NCI-H460 (cell line): ENCODE measurements around the gene CAMKK1. TPM values are rescaled to one million over a fixed set of nuclear protein-coding genes. Genes with fewer than 3 reads are reported as not detected.

ENCODE experiments used
- DNase-seq: peaks from one replicate; pipeline ENCODE4 v3.0.0-alpha.2; 2016; ENCODE audit warnings: low read depth; ENCODE audit errors: extremely low read depth
- polyA plus RNA-seq: library from polyadenylated mRNA; depleted of rRNA; stranded (reverse); fragments of >200 nt; gene quantifications from 2 replicates; pipeline ENCODE4 v1.2.3, GENCODE V29; 2014; cell fraction: nucleus; rRNA removed
- total RNA-seq: library from RNA; depleted of rRNA; stranded (reverse); fragments of >200 nt; shearing (Covaris generic); gene quantifications from 2 replicates; pipeline ENCODE4 v1.2.3, GENCODE V29; 2014; rRNA removed

The CAMKK1 gene
- 11.9 and 12.8 TPM in 2 replicates for total RNA-seq
- polyA plus RNA-seq: 67.2 and 70.9 TPM in 2 replicates

GRCh38 chr17:3893003-3893719 lies at the start of gene CAMKK1:
TSS of gene CAMKK1 (minus strand) at chr17:3893053. CDS start at chr17:3885687, 7,366 bp downstream.
- DNase-seq: peak; percentile 86

- no peak for DNase-seq
Observed at GRCh38 chr17:3940965-3941698, 48.3 kb upstream of the CAMKK1 start.

- DNase-seq: no peak
Observed at GRCh38 chr17:3937359-3937758, 44.5 kb upstream of the CAMKK1 start.

- DNase-seq: no peak
Observed at GRCh38 chr17:3935825-3936355, 43.0 kb upstream of the CAMKK1 start.

- peak; percentile 69 for DNase-seq
Observed at GRCh38 chr17:3935140-3935542, 42.3 kb upstream of the CAMKK1 start.

- no peak for DNase-seq
Observed at GRCh38 chr17:3929764-3930163, 36.9 kb upstream of the CAMKK1 start.

- no peak for DNase-seq
Observed at GRCh38 chr17:3929181-3929580, 36.3 kb upstream of the CAMKK1 start.

- DNase-seq: no peak
Observed at GRCh38 chr17:3928406-3928805, 35.6 kb upstream of the CAMKK1 start.

- DNase-seq: no peak
Observed at GRCh38 chr17:3927628-3928340, 34.9 kb upstream of the CAMKK1 start.

GRCh38 chr17:3926860-3927627 lies 34.2 kb upstream of the CAMKK1 start:
- DNase-seq: no peak

- no peak for DNase-seq
Observed at GRCh38 chr17:3925684-3926485, 33.0 kb upstream of the CAMKK1 start.

- no peak for DNase-seq
Observed at GRCh38 chr17:3924512-3925350, 31.9 kb upstream of the CAMKK1 start.

GRCh38 chr17:3923466-3924190 lies 30.8 kb upstream of the CAMKK1 start:
- no peak for DNase-seq

GRCh38 chr17:3922765-3923164 lies 29.9 kb upstream of the CAMKK1 start:
- no peak for DNase-seq

GRCh38 chr17:3921502-3922319 lies 28.9 kb upstream of the CAMKK1 start:
- no peak for DNase-seq

GRCh38 chr17:3921006-3921405 lies 28.2 kb upstream of the CAMKK1 start:
- DNase-seq: no peak

- DNase-seq: no peak
Observed at GRCh38 chr17:3919123-3919624, 26.3 kb upstream of the CAMKK1 start.
